ENCODE measurements around the gene C2orf78. TPM values are rescaled to one million over a fixed set of nuclear protein-coding genes. Genes with fewer than 3 reads are reported as not detected.
A peak's percentile ranks its signal among the peaks of the same experiment; 100 is the strongest.

C2orf78 gene
- total and polyA plus RNA-seq, 10 of the 15 experiments (the other 5 are each of a cell fraction or from before 2014, with no cell fraction given) = 0.08 to 0.82 (median 0.40) TPM

DNA sequence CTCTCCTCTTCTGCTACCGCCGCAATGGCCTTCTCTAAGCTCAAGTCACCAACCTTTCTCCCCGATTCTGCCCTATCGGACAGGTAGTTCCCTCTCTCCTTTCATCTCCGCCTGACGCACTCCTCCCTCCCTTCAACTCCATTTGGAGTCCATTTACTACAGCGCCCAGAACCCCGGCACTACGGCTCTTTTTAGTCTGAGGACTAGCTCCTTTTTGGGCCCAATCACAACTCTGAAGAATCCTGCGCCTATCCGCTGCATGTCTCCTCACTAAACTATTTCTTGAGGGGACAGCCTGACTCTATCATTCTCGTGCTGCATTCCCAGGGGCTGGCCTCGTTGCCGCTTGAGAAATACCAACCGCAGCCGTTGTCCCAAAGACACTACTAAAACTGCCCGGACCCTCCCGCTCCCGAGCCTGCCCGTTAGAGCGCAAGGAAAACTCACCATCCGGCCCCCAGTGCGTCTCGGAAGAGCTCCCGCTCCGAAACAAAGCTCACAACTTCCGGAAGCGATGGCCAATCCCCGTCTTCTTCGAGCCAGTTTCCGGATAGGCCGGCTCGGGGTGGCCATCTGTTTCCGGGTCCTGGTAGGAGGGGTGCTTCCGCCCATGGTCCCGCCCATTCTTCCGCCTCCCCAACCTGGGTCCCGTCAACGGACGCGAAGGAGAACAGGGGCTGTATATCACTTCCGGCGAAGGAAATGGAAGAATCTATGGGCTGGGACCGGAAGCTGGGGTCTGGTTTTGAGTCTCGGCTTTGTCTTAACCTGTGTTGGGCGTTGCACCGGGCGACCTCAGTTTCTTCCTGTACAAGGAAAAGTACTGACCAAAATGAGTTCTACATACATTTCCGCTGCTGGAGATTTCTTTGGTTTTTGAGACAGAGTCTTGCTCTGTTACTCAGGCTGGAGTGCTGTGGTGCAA, 46.9 kb upstream of the C2orf78 start, which contains the start of gene TPRKB (continued):
- TF ChIP-seq, protein P1, sequence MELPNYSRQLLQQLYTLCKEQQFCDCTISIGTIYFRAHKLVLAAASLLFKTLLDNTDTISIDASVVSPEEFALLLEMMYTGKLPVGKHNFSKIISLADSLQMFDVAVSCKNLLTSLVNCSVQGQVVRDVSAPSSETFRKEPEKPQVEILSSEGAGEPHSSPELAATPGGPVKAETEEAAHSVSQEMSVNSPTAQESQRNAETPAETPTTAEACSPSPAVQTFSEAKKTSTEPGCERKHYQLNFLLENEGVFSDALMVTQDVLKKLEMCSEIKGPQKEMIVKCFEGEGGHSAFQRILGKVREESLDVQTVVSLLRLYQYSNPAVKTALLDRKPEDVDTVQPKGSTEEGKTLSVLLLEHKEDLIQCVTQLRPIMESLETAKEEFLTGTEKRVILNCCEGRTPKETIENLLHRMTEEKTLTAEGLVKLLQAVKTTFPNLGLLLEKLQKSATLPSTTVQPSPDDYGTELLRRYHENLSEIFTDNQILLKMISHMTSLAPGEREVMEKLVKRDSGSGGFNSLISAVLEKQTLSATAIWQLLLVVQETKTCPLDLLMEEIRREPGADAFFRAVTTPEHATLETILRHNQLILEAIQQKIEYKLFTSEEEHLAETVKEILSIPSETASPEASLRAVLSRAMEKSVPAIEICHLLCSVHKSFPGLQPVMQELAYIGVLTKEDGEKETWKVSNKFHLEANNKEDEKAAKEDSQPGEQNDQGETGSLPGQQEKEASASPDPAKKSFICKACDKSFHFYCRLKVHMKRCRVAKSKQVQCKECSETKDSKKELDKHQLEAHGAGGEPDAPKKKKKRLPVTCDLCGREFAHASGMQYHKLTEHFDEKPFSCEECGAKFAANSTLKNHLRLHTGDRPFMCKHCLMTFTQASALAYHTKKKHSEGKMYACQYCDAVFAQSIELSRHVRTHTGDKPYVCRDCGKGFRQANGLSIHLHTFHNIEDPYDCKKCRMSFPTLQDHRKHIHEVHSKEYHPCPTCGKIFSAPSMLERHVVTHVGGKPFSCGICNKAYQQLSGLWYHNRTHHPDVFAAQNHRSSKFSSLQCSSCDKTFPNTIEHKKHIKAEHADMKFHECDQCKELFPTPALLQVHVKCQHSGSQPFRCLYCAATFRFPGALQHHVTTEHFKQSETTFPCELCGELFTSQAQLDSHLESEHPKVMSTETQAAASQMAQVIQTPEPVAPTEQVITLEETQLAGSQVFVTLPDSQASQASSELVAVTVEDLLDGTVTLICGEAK (IDR thresholded peaks at IDR 0.05; ENCODE audit: borderline replicate concordance) = peak; percentile 99
- TF ChIP-seq EGR1 (IDR thresholded peaks at IDR 0.05; ENCODE audit: borderline replicate concordance in 1 of 2, low read depth in 2 of 2, low read length in 2 of 2) (peak in 1 of 2 experiments; percentile 47; a peak in 1 of 3 replicates), TAF1 (IDR thresholded peaks at IDR 0.05; ENCODE audit: borderline replicate concordance, low read depth, low read length) (peak; percentile 67), ESRRA (IDR thresholded peaks at IDR 0.05; ENCODE audit: low read length) (no peak), PML (IDR thresholded peaks at IDR 0.05; ENCODE audit: low read length) (peak; percentile 82), CREB1 (IDR thresholded peaks at IDR 0.05; ENCODE audit: low read depth) (peak; percentile 71), ZZZ3 (IDR thresholded peaks at IDR 0.05; ENCODE audit: control insufficient read depth, insufficient read length, low read depth) (no peak), MTA2 (IDR thresholded peaks at IDR 0.05; ENCODE audit: low read depth) (peak; percentile 88), YY1 (IDR thresholded peaks at IDR 0.05; ENCODE audit: low read depth, low read length) (peak; percentile 79), SIN3A (IDR thresholded peaks at IDR 0.05; ENCODE audit: low read depth, low read length) (peak; percentile 96), RAD21 (IDR thresholded peaks at IDR 0.05; ENCODE audit: insufficient read depth, low read depth, low read length) (no peak), BACH1 (IDR thresholded peaks at IDR 0.05; ENCODE audit: borderline replicate concordance) (0 out of 2 replicates have a peak, but pooled peaks have one; percentile 41), PAX8 (IDR thresholded peaks at IDR 0.05) (no peak), NFYB (IDR thresholded peaks at IDR 0.05; ENCODE audit: insufficient read depth, low read depth, low read length) (peak; percentile 72; the same call in 1 of the 2 replicates), RELA (IDR thresholded peaks at IDR 0.05; ENCODE audit: borderline replicate concordance, partially characterized antibody) (peak; percentile 62), SREBF2 (IDR thresholded peaks at IDR 0.05; ENCODE audit: low read length) (peak; percentile 67), TBL1XR1 (IDR thresholded peaks at IDR 0.05; ENCODE audit: low read depth, low read length) (peak; percentile 59; the same call in 1 of the 2 replicates), MXI1 (IDR thresholded peaks at IDR 0.05; ENCODE audit: low read depth, low read length) (0 out of 2 replicates have a peak, but pooled peaks have one; percentile 38), IKZF2 (IDR thresholded peaks at IDR 0.05) (no peak)
- TF ChIP-seq, protein P2, sequence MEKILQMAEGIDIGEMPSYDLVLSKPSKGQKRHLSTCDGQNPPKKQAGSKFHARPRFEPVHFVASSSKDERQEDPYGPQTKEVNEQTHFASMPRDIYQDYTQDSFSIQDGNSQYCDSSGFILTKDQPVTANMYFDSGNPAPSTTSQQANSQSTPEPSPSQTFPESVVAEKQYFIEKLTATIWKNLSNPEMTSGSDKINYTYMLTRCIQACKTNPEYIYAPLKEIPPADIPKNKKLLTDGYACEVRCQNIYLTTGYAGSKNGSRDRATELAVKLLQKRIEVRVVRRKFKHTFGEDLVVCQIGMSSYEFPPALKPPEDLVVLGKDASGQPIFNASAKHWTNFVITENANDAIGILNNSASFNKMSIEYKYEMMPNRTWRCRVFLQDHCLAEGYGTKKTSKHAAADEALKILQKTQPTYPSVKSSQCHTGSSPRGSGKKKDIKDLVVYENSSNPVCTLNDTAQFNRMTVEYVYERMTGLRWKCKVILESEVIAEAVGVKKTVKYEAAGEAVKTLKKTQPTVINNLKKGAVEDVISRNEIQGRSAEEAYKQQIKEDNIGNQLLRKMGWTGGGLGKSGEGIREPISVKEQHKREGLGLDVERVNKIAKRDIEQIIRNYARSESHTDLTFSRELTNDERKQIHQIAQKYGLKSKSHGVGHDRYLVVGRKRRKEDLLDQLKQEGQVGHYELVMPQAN (conservative IDR thresholded peaks at IDR 0.05) = peak; percentile 97
- TF ChIP-seq, protein P3, sequence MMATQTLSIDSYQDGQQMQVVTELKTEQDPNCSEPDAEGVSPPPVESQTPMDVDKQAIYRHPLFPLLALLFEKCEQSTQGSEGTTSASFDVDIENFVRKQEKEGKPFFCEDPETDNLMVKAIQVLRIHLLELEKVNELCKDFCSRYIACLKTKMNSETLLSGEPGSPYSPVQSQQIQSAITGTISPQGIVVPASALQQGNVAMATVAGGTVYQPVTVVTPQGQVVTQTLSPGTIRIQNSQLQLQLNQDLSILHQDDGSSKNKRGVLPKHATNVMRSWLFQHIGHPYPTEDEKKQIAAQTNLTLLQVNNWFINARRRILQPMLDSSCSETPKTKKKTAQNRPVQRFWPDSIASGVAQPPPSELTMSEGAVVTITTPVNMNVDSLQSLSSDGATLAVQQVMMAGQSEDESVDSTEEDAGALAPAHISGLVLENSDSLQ (IDR thresholded peaks at IDR 0.05) = peak; percentile 83
